ENCODE results near the gene NSMF. TPM values are rescaled to one million over a fixed set of nuclear protein-coding genes. Genes with fewer than 3 reads are reported as not detected.

NSMF gene
- 13.2 and 23.8 TPM in 2 replicates for total RNA-seq

DNA sequence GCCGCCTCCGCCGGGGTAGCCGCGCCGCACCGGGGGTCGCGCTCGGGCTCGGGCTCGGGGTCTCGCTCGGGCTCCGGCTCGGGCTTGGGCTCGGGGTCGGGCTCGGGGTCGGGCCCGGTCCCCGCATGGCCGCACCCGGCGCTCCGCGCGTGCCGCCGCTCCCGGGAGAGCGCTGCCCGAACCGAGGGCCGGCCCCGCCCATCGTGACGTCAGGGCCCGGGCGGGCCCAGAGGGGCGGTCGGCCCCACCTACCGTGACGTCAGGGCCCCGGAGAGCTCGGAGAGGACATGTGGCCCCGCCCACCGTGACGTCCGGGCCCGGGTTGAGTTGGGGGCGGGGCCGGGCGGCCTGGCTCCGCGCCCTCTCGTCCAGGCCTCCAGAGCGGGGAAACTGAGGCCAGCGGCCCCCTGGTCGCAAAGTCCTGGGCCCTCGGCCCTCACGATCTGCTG is at the start of gene NSMF:
NSMF (minus strand) TSS at position 183 of the 449 bp plus-strand sequence. CDS start 232 bp downstream, outside the sequence.
- DNase-seq (ENCODE audit: low read depth in 2 of 2) = peak; percentile 70 to 90

DNA sequence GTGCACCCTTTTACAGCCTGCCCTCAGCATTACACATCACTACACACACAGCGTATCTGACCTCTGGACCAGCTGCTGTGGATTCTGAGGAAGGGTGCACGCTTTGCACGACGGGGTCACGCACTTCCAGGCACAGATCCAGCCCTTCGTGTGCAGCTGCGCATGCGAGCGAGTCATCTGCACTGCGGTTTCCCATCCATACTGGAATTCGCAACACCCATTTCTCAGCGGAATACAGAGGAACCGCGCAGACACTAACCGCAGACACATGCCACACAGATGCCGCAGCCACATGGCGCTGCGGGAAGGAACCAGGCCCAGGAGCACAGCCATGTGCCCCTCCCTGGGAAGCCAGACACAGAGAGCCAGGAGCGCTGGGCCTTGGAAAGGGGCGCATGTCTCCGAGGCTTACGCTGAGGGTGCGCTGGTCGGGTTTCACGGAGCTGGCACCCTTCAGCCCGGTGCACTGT is 47.6 kb upstream of the NSMF start:
- DNase-seq (ENCODE audit: low read depth in 2 of 2) = no peak

- no peak for DNase-seq (ENCODE audit: low read depth in 2 of 2)
Observed at GRCh38 chr9:137506274-137506673, 47.1 kb upstream of the NSMF start.

- DNase-seq (ENCODE audit: low read depth in 2 of 2) = no peak
Observed at GRCh38 chr9:137505421-137506140, 46.4 kb upstream of the NSMF start.

GRCh38 chr9:137504432-137504777 is 45.3 kb upstream of the NSMF start:
- DNase-seq (ENCODE audit: low read depth in 2 of 2) = no peak

GRCh38 chr9:137502008-137502911 is 43.1 kb upstream of the NSMF start:
- DNase-seq (ENCODE audit: low read depth in 2 of 2) = no peak

DNA sequence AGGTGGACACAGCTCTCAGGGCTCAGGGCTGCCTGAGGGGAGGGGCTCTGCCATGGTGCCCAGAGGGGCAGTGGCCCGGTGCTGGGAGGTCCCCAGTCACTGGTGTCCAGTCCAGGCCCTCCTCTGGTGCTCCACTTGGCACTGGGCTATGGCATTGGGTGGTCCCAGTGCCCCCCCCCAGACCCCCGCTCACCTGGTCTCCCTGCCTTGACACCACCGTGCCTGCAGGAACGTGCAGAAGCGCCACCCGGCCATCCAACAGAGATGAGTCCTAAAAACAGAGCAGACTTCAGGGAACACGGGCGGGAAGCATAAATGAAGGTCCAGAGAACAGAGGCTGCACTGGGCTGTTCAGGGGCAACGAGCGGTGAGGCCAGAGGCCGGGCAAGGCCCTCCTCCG is 42.3 kb upstream of the NSMF start:
- DNase-seq (ENCODE audit: low read depth in 2 of 2) = no peak

GRCh38 chr9:137500666-137501397 is 41.7 kb upstream of the NSMF start:
- DNase-seq (ENCODE audit: low read depth in 2 of 2) = no peak

DNA sequence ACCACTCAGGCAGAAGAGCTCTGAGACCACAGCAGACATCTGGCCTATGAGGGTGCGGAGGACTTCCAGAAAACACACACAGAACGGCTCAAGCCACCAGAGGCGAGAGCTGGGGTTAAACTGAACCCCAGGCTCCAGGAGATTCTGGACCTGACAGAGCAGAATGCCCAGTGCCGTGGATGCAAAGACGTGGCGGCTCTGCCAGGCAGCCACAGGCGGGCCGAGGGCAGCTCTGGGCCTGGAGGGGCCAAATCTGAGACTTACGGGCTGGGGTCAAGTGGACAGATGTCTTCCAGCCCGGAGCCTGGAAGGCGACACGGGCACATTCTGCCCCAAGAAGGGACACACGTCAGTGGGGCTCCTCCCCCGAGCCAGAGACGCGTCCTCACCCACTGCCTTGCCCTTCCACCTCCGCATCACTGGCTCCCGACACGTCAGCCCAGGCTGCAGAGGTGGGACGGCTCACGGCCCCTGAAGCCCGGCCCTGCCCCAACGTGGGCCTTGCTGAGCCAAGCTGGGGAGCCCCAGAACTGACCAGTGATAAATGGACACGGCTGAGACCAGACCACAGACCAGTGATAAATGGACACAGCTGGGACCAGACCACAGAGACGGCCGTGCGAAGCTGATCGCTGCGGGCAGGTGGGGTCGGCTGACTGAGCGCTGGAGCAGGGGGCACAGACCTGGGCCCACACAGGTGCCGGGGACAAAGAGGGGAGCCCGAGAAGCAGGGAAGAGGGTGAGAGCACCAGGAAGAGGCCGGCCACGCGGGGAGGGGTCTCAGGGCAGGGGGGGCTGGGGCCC is 40.9 kb upstream of the NSMF start:
- DNase-seq (ENCODE audit: low read depth in 2 of 2) = no peak

DNA sequence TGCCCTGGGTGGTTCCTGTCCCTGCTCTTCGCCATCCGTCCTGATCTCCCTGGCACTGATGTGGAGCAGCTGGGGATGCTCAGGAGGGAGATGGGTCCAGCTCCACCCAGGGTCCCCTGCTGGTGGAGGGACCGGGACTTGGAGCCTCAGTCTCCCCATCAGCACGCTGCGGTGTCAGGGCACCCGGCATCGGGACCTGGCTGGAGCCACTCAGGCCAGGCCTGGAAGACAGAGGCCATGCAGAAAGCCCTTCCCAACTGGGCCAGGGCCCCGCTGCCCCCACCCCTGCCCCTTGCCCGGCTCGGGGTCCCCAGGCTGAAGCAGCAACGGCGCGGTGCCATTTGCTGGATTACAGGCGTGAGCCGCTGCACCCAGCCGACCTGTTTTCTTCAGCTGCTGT is 40.3 kb upstream of the NSMF start:
- DNase-seq (ENCODE audit: low read depth in 2 of 2) = no peak

GRCh38 chr9:137498720-137499150 is 39.6 kb upstream of the NSMF start:
- DNase-seq (ENCODE audit: low read depth in 2 of 2) = no peak

GRCh38 chr9:137497921-137498719 is 39.0 kb upstream of the NSMF start:
- DNase-seq (ENCODE audit: low read depth in 2 of 2) = no peak

DNA sequence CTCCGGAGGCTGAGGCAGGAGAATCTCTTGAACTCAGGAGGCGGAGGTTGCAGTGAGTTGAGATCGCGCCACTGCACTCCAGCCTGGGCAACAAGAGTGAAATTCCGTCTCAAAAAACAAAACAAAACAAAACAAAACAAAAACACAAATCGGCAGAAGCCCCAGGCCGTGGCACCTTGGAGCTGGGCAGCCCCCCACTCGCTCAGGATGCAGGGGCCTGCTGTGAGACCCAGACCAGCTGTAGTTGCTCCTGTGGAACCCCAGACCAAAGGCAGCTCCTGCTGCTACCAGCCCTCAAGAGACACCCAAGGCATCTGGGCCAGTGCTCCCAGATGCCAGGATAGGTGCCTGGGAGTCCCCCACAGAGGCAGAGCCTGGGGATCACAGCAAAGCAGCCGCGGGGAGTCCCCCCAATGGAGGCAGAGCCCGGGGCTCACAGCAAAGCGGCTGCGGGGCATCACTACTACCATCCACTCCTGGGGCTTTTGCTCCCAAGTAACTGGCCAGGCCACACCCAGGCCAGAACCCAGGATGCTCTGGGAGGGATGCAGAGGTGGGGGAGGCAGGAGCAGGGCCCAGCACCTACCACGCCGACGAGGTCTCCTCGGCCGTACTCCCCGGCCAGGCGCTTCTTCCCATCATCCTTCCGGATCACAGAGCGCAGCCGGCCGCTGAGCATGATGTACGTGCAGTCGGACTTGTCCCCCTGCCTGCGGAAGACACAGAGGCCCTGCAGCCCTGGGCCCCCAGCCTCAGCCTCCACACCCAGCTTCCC is 37.7 kb upstream of the NSMF start:
- DNase-seq (ENCODE audit: low read depth in 2 of 2) = no peak

DNA sequence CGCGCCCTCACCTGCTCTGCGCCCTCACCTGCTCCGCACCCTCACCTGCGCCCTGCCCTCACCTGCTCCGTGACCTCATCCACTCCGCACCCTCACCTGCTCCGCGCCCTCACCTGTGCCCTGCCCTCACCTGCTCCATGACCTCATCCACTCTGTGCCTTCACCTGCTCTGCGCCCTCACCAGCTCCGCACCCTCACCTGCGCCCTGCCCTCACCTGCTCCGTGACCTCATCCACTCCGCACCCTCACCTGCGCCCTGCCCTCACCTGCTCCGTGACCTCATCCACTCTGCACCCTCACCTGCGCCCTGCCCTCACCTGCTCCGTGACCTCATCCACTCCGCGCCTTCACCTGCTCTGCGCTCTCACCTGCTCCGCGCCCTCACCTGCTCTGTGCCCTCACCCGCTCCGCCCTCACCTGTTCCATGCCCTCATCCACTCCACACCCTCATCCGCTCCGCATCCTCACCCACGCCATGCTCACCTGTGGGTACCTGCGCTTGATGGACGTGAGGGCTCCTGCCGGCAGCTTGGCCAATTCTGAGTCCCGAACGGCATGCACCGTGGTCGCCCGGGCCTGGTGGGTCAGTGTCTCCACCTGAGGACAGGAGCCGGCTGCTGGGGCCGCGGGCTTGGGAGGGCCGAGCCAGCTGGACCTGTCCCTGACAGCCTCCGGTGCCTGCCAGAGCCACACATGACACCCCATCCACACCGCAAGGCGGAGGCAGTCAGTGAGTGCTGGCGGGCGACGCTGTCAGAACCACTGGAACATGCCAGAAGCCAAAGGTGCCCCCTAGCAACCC is 35.6 kb upstream of the NSMF start:
- no peak for DNase-seq (ENCODE audit: low read depth in 2 of 2)

GRCh38 chr9:137494104-137494544 is 35.0 kb upstream of the NSMF start:
- peak in 1 of 2 donors; percentile 18 for DNase-seq (ENCODE audit: low read depth in 2 of 2)

DNA sequence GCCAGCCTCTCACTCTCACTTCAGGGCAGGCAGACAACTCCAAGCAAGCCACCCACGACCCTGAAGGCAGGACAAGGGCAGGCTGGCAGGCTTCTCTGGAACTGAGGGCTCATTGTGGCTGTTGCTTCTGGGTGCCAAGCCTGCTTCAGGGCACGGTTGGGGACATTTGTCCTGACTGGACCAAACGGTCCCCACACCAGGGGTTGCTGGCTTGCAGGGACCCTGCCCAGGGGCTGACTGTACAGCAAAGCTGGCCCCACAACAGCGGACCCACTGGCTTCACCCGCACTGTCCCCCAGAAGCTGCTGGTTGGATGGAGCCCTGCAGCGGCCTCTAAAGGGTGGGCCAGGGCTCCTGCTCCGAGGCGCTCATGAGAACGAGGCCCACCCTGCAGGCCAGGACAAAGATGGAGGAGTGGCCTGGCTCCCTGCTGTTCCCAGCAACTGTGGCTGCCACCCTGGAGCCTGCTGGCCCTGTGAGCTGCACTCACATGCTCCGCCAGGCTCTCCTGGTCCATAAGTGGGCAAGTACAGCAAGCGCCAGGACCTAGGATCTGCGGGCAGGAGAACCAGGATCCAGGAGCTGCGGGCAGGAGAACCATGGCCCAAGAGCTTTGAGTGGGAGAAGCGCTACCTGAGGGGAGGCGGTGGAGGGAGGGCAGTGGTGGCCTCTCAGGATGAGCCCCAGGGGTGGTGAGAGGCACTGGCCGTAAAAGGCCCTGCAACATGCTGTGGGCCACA is 34.4 kb upstream of the NSMF start:
- DNase-seq (ENCODE audit: low read depth in 2 of 2) = no peak

DNA sequence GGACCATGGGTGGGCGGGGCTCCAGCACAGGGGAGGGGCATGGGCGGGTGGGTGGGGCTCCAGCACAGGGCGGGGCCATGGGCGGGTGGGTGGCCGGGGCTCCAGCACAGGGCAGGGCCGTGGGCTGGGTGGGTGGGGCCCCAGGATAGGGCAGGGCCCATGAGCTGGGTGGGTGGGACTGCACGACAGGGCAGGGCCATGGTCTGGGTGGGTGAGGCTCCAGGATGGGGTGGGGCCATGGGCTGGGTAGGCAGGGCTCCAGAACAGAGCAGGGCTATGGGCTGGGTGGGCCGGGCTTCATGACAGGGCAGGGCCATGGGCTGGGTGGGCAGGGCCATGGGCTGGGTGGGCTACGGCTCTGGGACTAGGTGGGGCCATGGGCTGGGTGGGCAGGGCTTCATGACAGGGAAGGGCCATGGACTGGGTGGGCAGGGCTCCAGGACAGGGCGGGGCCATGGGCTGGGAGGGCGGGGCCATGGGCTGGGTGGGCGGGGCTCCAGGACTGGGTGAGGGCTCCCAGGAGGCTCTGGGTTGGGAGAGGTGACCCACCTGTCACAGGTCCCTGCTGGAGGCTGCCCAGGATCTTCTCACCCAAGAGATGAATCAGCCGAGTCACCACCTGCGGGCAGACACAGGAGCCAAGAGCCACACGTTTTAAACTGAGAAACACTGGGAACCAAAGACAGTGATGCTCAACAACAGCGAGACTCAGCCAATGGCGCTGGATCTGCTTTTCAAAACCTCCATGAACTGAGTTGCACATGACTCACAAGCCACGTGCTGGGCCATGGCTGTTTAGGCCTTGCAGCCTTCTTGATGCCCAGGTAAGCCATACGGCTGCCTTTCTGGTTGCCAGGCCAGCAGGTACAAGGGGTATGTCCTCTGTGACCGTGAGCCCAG is 33.6 kb upstream of the NSMF start:
- DNase-seq (ENCODE audit: low read depth in 2 of 2) = peak in 1 of 2 donors; percentile 56

Measured in dermis microvascular lymphatic vessel endothelial cell (primary cell).